LNCaP clone FGC (cell line): Measurements from ENCODE around the gene RAD18.

ENCODE experiments used
- DNase-seq: peaks from one replicate; pipeline ENCODE4 v3.0.0-alpha.2; 2011; ENCODE audit warnings: low read depth
- H3K4me3 ChIP-seq: 2 replicates; pipeline ENCODE4 v1.5.1; 2011; ENCODE audit warnings: mild to moderate bottlenecking, low read depth, low read length, control low read depth
- TF ChIP-seq, protein P1 (sequence below): IDR thresholded peaks from 2 replicates; pipeline ENCODE4 v1.5.1; 2012; ENCODE audit warnings: mild to moderate bottlenecking; ENCODE audit not compliant: control insufficient read depth, insufficient read depth; ENCODE audit errors: extremely low read depth

Gene RAD18

GRCh38 chr3:8871306-8871705 is 92.0 kb downstream of the RAD18 start:
- DNase-seq, result no peak
- no peak overlapping the region for H3K4me3 ChIP-seq
- TF ChIP-seq, protein P1, sequence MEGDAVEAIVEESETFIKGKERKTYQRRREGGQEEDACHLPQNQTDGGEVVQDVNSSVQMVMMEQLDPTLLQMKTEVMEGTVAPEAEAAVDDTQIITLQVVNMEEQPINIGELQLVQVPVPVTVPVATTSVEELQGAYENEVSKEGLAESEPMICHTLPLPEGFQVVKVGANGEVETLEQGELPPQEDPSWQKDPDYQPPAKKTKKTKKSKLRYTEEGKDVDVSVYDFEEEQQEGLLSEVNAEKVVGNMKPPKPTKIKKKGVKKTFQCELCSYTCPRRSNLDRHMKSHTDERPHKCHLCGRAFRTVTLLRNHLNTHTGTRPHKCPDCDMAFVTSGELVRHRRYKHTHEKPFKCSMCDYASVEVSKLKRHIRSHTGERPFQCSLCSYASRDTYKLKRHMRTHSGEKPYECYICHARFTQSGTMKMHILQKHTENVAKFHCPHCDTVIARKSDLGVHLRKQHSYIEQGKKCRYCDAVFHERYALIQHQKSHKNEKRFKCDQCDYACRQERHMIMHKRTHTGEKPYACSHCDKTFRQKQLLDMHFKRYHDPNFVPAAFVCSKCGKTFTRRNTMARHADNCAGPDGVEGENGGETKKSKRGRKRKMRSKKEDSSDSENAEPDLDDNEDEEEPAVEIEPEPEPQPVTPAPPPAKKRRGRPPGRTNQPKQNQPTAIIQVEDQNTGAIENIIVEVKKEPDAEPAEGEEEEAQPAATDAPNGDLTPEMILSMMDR, result no peak

DNA sequence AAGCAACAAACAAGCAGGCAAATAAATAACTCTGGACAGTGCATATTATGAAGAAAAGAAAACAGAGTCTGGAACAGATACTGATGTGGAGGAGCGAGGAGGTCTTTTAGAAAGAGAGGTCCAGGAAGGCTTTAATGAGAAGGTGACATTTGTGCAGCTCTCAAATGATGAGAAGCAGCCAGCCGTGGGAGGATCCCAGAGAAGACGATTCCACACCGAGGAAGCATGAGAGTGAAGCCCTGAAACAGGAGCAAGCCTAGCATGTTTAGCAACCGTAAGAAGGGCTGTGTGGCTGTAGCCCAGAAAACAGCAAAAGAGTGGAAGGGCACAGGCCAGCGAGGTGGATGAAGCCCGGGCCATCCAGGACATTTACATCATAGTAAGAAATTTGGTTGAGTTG is 93.1 kb downstream of the RAD18 start:
- DNase-seq, result no peak
- no peak overlapping the region for H3K4me3 ChIP-seq
- TF ChIP-seq, protein P1, result no peak

GRCh38 chr3:8869613-8870012 is 93.7 kb downstream of the RAD18 start:
- TF ChIP-seq, protein P1, result no peak
- DNase-seq, result no peak
- H3K4me3 ChIP-seq, result no peak overlapping the region

DNA sequence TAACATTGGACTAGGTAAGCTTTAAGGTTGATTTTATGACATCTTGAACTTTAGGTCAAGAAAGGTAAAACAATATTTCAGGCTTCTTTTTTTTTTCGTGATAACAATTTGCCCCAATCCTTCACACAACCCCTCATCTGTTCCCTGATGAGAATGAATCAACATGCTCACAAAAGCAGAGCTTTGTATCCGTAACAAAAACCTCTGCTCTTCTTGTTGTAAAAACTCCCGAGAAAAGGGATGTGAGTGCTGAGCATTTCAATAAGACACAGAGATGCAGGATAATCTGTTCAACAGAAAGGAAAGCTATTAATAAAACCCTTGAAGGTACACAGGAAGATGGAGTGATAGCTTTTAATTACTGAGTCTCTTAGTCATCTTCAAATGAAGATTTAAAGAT is 94.3 kb downstream of the RAD18 start:
- TF ChIP-seq, protein P1, result no peak
- H3K4me3 ChIP-seq, result no peak overlapping the region
- DNase-seq, result no peak

GRCh38 chr3:8867646-8868045 is 95.6 kb downstream of the RAD18 start:
- TF ChIP-seq, protein P1, result no peak
- H3K4me3 ChIP-seq, result no peak overlapping the region
- no peak for DNase-seq

- H3K4me3 ChIP-seq, result no peak overlapping the region
- no peak for DNase-seq
- TF ChIP-seq, protein P1, result no peak
Observed at GRCh38 chr3:8865697-8866096, 97.6 kb downstream of the RAD18 start.
